ENCODE measurements around the gene CYSRT1. TPM values are rescaled to one million over a fixed set of nuclear protein-coding genes. Genes with fewer than 3 reads are reported as not detected.
A peak's percentile ranks its signal among the peaks of the same experiment; 100 is the strongest.

CYSRT1 gene
- total RNA-seq, 1 experiment from 2014 or later, result 1.7 TPM

- Mint-ChIP-seq H3K27ac (ENCODE audit: unreplicated experiment) (peak overlapping the region; percentile 93), H3K9me3 (ENCODE audit: unreplicated experiment) (no peaks in the 10 kb centered on the region), H3K27me3 (ENCODE audit: insufficient read depth, unreplicated experiment) (no peaks in the 10 kb centered on the region), H3K36me3 (ENCODE audit: insufficient read depth, unreplicated experiment) (peaks cover 53% of the 10 kb centered on the region), H3K4me3 (ENCODE audit: unreplicated experiment) (peak overlapping the region; percentile 98), H3K4me1 (ENCODE audit: low read depth, unreplicated experiment) (peaks cover 20% of the 10 kb centered on the region)
- Histone ChIP-seq H3K36me3 (ENCODE audit: control insufficient read depth, insufficient read depth, low read length) (peaks cover 5% of the 10 kb centered on the region), H3K27me3 (replicated peaks; ENCODE audit: control insufficient read depth, insufficient read depth, low read length) (no peaks in the 10 kb centered on the region), H3K4me3 (ENCODE audit: low read depth, low read length) (peak overlapping the region; percentile 96), H3K9me3 (no peaks in the 10 kb centered on the region), H3K4me1 (peaks cover 16% of the 10 kb centered on the region)
- no peak for TF ChIP-seq CTCF (IDR thresholded peaks at IDR 0.05; ENCODE audit: insufficient read depth in 1 of 2, low read depth in 1 of 2, low read length in 1 of 2, severe bottlenecking in 1 of 2, unreplicated experiment in 1 of 2)
- BruUV-seq (replicated peaks), result no TSS peak
- CTCF ChIA-PET, result interaction anchor here (1.0 kb wide), 1 partner anchor 40 kb away, joined by 3 read pairs; the partner anchor contains the start of gene RNF224
- intact Hi-C loops (cut with micrococcal nuclease; ENCODE audit: unreplicated experiment), result no loop called here
- no peak for DNase-seq
- POLR2A ChIA-PET, result interaction anchor here (0.5 to 0.7 kb wide), 2 partner anchors 141 kb away, joined by 3 to 4 read pairs; no protein-coding TSS in a partner anchor
Measured at GRCh38 chr9:137187386-137187785, 37.6 kb upstream of the CYSRT1 start.

- CTCF ChIA-PET, result interaction anchor here (0.5 to 3.0 kb wide), 11 partner anchors 10 to 124 kb away, joined by 3 to 22 read pairs (median 9); partner anchors contain the start of genes LRRC26, RNF224, SAPCD2 and TPRN
- POLR2A ChIA-PET, result interaction anchor here (0.5 to 1.8 kb wide), 7 partner anchors 12 to 459 kb away, joined by 3 to 21 read pairs (median 4); partner anchors contain the start of genes RNF208, SAPCD2 and TPRN
- intact Hi-C loops (cut with micrococcal nuclease; ENCODE audit: unreplicated experiment), result loop anchor here (1.0 to 2.0 kb wide), 2 partner anchors 38 to 39 kb away; partner anchors contain the start of gene RNF224
- H3K9me3 Mint-ChIP-seq (ENCODE audit: unreplicated experiment), result no peaks in the 10 kb centered on the region
- TF ChIP-seq CTCF (IDR thresholded peaks at IDR 0.05; ENCODE audit: insufficient read depth in 1 of 2, low read depth in 1 of 2, low read length in 1 of 2, severe bottlenecking in 1 of 2, unreplicated experiment in 1 of 2), result no peak
- Histone ChIP-seq H3K36me3 (ENCODE audit: control insufficient read depth, insufficient read depth, low read length) (peaks cover 5% of the 10 kb centered on the region), H3K9me3 (no peaks in the 10 kb centered on the region), H3K4me1 (peaks cover 16% of the 10 kb centered on the region), H3K27me3 (replicated peaks; ENCODE audit: control insufficient read depth, insufficient read depth, low read length) (no peaks in the 10 kb centered on the region), H3K4me3 (ENCODE audit: low read depth, low read length) (peak overlapping the region; percentile 96)
- peaks cover 20% of the 10 kb centered on the region for H3K4me1 Mint-ChIP-seq (ENCODE audit: low read depth, unreplicated experiment)
- H3K27me3 Mint-ChIP-seq (ENCODE audit: insufficient read depth, unreplicated experiment), result no peaks in the 10 kb centered on the region
- H3K27ac Mint-ChIP-seq (ENCODE audit: unreplicated experiment), result peak overlapping the region; percentile 93
- no peak for DNase-seq
- H3K36me3 Mint-ChIP-seq (ENCODE audit: insufficient read depth, unreplicated experiment), result peaks cover 49% of the 10 kb centered on the region
- BruUV-seq (replicated peaks), result TSS peak; percentile 67
- H3K4me3 Mint-ChIP-seq (ENCODE audit: unreplicated experiment), result peak overlapping the region; percentile 98
Measured at GRCh38 chr9:137188086-137188489, 36.9 kb upstream of the CYSRT1 start.

GRCh38 chr9:137188490-137189296 is 36.3 kb upstream of the CYSRT1 start, which contains the start of the genes ANAPC2 and SSNA1:
ANAPC2 (minus strand) TSS chr9:137188560; CDS start chr9:137188532, 28 bp downstream.
SSNA1 (plus strand) TSS chr9:137188676; CDS start chr9:137188727, 51 bp downstream.
- peaks cover 20% of the 10 kb centered on the region for H3K4me1 Mint-ChIP-seq (ENCODE audit: low read depth, unreplicated experiment)
- H3K27me3 Mint-ChIP-seq (ENCODE audit: insufficient read depth, unreplicated experiment), result no peaks in the 10 kb centered on the region
- Histone ChIP-seq H3K36me3 (ENCODE audit: control insufficient read depth, insufficient read depth, low read length) (peaks cover 3% of the 10 kb centered on the region), H3K27me3 (replicated peaks; ENCODE audit: control insufficient read depth, insufficient read depth, low read length) (no peaks in the 10 kb centered on the region), H3K9me3 (no peaks in the 10 kb centered on the region), H3K4me3 (ENCODE audit: low read depth, low read length) (peak within 1 kb of the TSS; percentile 96), H3K4me1 (peaks cover 16% of the 10 kb centered on the region)
- CTCF ChIA-PET, result interaction anchor here (0.5 to 3.0 kb wide), 23 partner anchors 10 to 160 kb away, joined by 3 to 22 read pairs (median 6); partner anchors contain the start of genes LRRC26, MAN1B1, RNF224 and SAPCD2
- H3K36me3 Mint-ChIP-seq (ENCODE audit: insufficient read depth, unreplicated experiment), result peaks cover 43% of the 10 kb centered on the region
- peak; percentile 93 to 97 for DNase-seq
- peak within 1 kb of the TSS; percentile 93 for H3K27ac Mint-ChIP-seq (ENCODE audit: unreplicated experiment)
- POLR2A ChIA-PET, result interaction anchor here (0.5 to 1.8 kb wide), 19 partner anchors 10 to 460 kb away, joined by 3 to 21 read pairs (median 3); partner anchors contain the start of genes LRRC26, MAN1B1, NELFB and RNF208
- TF ChIP-seq CTCF (IDR thresholded peaks at IDR 0.05; ENCODE audit: insufficient read depth in 1 of 2, low read depth in 1 of 2, low read length in 1 of 2, severe bottlenecking in 1 of 2, unreplicated experiment in 1 of 2), result peak; percentile 38 to 56
- TSS peak; percentile 85 for BruUV-seq (replicated peaks)
- H3K4me3 Mint-ChIP-seq (ENCODE audit: unreplicated experiment), result peak within 1 kb of the TSS; percentile 98
- intact Hi-C loops (cut with micrococcal nuclease; ENCODE audit: unreplicated experiment), result loop anchor here (1.0 to 2.0 kb wide), 3 partner anchors 12 to 38 kb away; partner anchors contain the start of genes RNF224 and TPRN
- no peaks in the 10 kb centered on the region for H3K9me3 Mint-ChIP-seq (ENCODE audit: unreplicated experiment)
